H1 (cell line): ENCODE measurements around the gene TSSC4. TPM values are rescaled to one million over a fixed set of nuclear protein-coding genes. Genes with fewer than 3 reads are reported as not detected.

ENCODE experiments used
- CTCF ChIA-PET: fragments of 300-600 bp; sonication (Branson Sonifier 250); formaldehyde crosslinking; loops from one replicate; lab custom pipeline; 2021; ENCODE audit not compliant: partially characterized antibody; lab: Charles Lee
- POLR2A ChIA-PET: fragments of 300-600 bp; sonication (Branson Sonifier 250); formaldehyde crosslinking; loops from one replicate; lab custom pipeline; 2021; ENCODE audit warnings: inconsistent platforms; ENCODE audit not compliant: partially characterized antibody; lab: Charles Lee
- DNase-seq, 2 experiments: peaks; one replicate each; pipeline versions ENCODE4 v3.0.0 to v3.0.0-alpha.2; 2010 to 2022; ENCODE audit warnings: low spot score in 2 of 2, low read depth in 1 of 2, mixed read lengths in 1 of 2
- FAIRE-seq: peaks from 2 replicates; lab custom pipeline; 2011; peaks lifted over from hg19 to GRCh38; lab: Jason Lieb, UNC
- H2AFZ ChIP-seq: 2 replicates; pipeline ENCODE4 v1.8.1; 2012; ENCODE audit warnings: low read length, inconsistent platforms
- H2AK5ac ChIP-seq: 2 replicates; pipeline ENCODE4 v1.6.1; 2013; ENCODE audit warnings: low read depth, low read length
- H2BK120ac ChIP-seq: replicated peaks from 2 replicates; pipeline ENCODE3; 2013; ENCODE audit warnings: low read depth, low read length, inconsistent platforms
- H2BK12ac ChIP-seq: 2 replicates; pipeline ENCODE4 v1.6.1; 2013; ENCODE audit warnings: low read depth, low read length
- H2BK15ac ChIP-seq: 2 replicates; pipeline ENCODE4 v1.6.1; 2013; ENCODE audit warnings: low read length
- H2BK20ac ChIP-seq: 2 replicates; pipeline ENCODE4 v1.6.1; 2013; ENCODE audit warnings: low read length
- H2BK5ac ChIP-seq: 2 replicates; pipeline ENCODE4 v1.6.1; 2013; ENCODE audit warnings: low read depth, low read length
- H3K14ac ChIP-seq: 2 replicates; pipeline ENCODE4 v1.6.1; 2013; ENCODE audit warnings: inconsistent platforms; ENCODE audit not compliant: insufficient read length
- H3K18ac ChIP-seq: 2 replicates; pipeline ENCODE4 v1.6.1; 2013; ENCODE audit warnings: low read length; ENCODE audit errors: extremely low read depth
- H3K23ac ChIP-seq: 2 replicates; pipeline ENCODE4 v1.6.1; 2013; ENCODE audit warnings: inconsistent platforms; ENCODE audit not compliant: insufficient read length
- H3K23me2 ChIP-seq: 2 replicates; pipeline ENCODE4 v1.6.1; 2013; ENCODE audit warnings: low read depth, low read length
- H3K27ac ChIP-seq: 2 replicates; pipeline ENCODE4 v1.6.1; 2011; ENCODE audit warnings: low read depth, low read length, inconsistent platforms
- H3K27me3 ChIP-seq, 4 experiments: replicated peaks in 1 of 4; 1 replicate in 1 of 4; 2 replicates in 3 of 4; pipeline versions ENCODE4 v1.6.1 to v1.8.1; 2011 to 2013; ENCODE audit warnings: low read length in 3 of 4, mild to moderate bottlenecking in 3 of 4, inconsistent platforms in 2 of 4, mixed read lengths in 2 of 4, moderate library complexity in 1 of 4; ENCODE audit not compliant: control insufficient read depth in 3 of 4, insufficient read depth in 3 of 4; ENCODE audit errors: extremely low read depth in 1 of 4
- H3K36me3 ChIP-seq, 4 experiments: 2 replicates each; pipeline versions ENCODE4 v1.6.1 to v1.8.1; 2011 to 2013; ENCODE audit warnings: mild to moderate bottlenecking in 4 of 4, low read length in 3 of 4, moderate library complexity in 2 of 4, control low read depth in 1 of 4, inconsistent platforms in 1 of 4; ENCODE audit not compliant: insufficient read depth in 4 of 4, control insufficient read depth in 2 of 4
- H3K4ac ChIP-seq: replicated peaks from 2 replicates; pipeline ENCODE3; 2013; ENCODE audit warnings: low read length, low read depth, mixed read lengths, inconsistent platforms; ENCODE audit not compliant: insufficient read length
- H3K4me1 ChIP-seq, 4 experiments: replicated peaks in 1 of 4; 1 replicate in 1 of 4; 2 replicates in 3 of 4; pipeline versions ENCODE4 v1.6.1 to v1.8.1; 2011 to 2013; ENCODE audit warnings: low read length in 3 of 4, inconsistent platforms in 2 of 4, mixed read lengths in 1 of 4; ENCODE audit not compliant: insufficient read depth in 4 of 4, control insufficient read depth in 3 of 4
- H3K4me2 ChIP-seq, 2 experiments: 2 replicates each; pipeline versions ENCODE4 v1.6.1 to v1.8.1; 2011 to 2013; ENCODE audit warnings: low read depth in 2 of 2, low read length in 2 of 2, control low read depth in 1 of 2, inconsistent platforms in 1 of 2, mild to moderate bottlenecking in 1 of 2; ENCODE audit not compliant: insufficient read depth in 1 of 2
- H3K4me3 ChIP-seq, 4 experiments: fragments of 200-600, 300-600 bp in 1 of 4; sonication (generic), shearing (Covaris generic), sonication (Bioruptor Twin) in 1 of 4; 2 replicates each; pipeline versions ENCODE4 v1.5.1 to v1.8.1; 2011 to 2016; ENCODE audit warnings: low read length in 4 of 4, low read depth in 3 of 4, control low read depth in 2 of 4, inconsistent platforms in 2 of 4, mild to moderate bottlenecking in 2 of 4, mixed read lengths in 1 of 4, moderate library complexity in 1 of 4; ENCODE audit not compliant: insufficient read depth in 2 of 4; ENCODE audit errors: extremely low read depth in 1 of 4
- H3K56ac ChIP-seq: replicated peaks from 2 replicates; pipeline ENCODE3; 2013; ENCODE audit warnings: low read depth, mild to moderate bottlenecking, mixed read lengths, low read length, inconsistent platforms; ENCODE audit not compliant: insufficient read length
- H3K79me1 ChIP-seq: 2 replicates; pipeline ENCODE4 v1.6.1; 2013; ENCODE audit warnings: low read depth, low read length, control low read depth
- H3K79me2 ChIP-seq, 2 experiments: 2 replicates each; pipeline versions ENCODE4 v1.6.1 to v1.8.1; 2012 to 2013; ENCODE audit warnings: low read length in 2 of 2, mild to moderate bottlenecking in 2 of 2, inconsistent platforms in 1 of 2; ENCODE audit not compliant: insufficient read depth in 2 of 2, control insufficient read depth in 1 of 2
- H3K9ac ChIP-seq, 4 experiments: replicated peaks in 1 of 4; 1 replicate in 1 of 4; 2 replicates in 3 of 4; pipeline versions ENCODE4 v1.6.1 to v1.8.1; 2011 to 2013; ENCODE audit warnings: low read depth in 3 of 4, low read length in 3 of 4, control low read depth in 2 of 4, mild to moderate bottlenecking in 2 of 4, moderate library complexity in 2 of 4, inconsistent platforms in 1 of 4; ENCODE audit errors: extremely low read depth in 1 of 4
- H3K9me3 ChIP-seq, 2 experiments: 2 replicates each; pipeline versions ENCODE4 v1.6.1 to v1.8.1; 2012 to 2013; ENCODE audit warnings: mild to moderate bottlenecking in 2 of 2, moderate library complexity in 2 of 2, control low read depth in 1 of 2, inconsistent platforms in 1 of 2, low read depth in 1 of 2, low read length in 1 of 2, mixed read lengths in 1 of 2; ENCODE audit not compliant: insufficient read depth in 2 of 2
- H4K20me1 ChIP-seq, 2 experiments: replicated peaks in 1 of 2; 2 replicates each; pipeline versions ENCODE3 to v1.8.1; 2011 to 2013; ENCODE audit warnings: inconsistent platforms in 2 of 2, low read length in 2 of 2, mild to moderate bottlenecking in 1 of 2; ENCODE audit not compliant: insufficient read depth in 2 of 2, control insufficient read depth in 1 of 2
- H4K5ac ChIP-seq: 2 replicates; pipeline ENCODE4 v1.6.1; 2013; ENCODE audit warnings: low read length, low read depth, mixed read lengths, inconsistent platforms; ENCODE audit not compliant: insufficient read length
- H4K8ac ChIP-seq: 2 replicates; pipeline ENCODE4 v1.8.0; 2013; ENCODE audit warnings: mild to moderate bottlenecking, moderate library complexity, low read length, inconsistent platforms; ENCODE audit not compliant: insufficient read depth; ENCODE audit errors: extremely low read depth
- H4K91ac ChIP-seq: replicated peaks from 2 replicates; pipeline ENCODE3; 2013; ENCODE audit warnings: low read length, mixed read lengths, inconsistent platforms; ENCODE audit not compliant: insufficient read length
- ASH2L ChIP-seq: fragments of 200-600, 300-600 bp; sonication (generic); IDR thresholded peaks from one replicate; pipeline ENCODE4 v1.7.1; 2017; ENCODE audit warnings: low read length
- CBX8 ChIP-seq: fragments of 300-800, 300-1000 bp; sonication (generic); IDR thresholded peaks from 2 replicates; pipeline ENCODE4 v1.7.1; 2016; ENCODE audit warnings: low read depth, low read length, borderline replicate concordance
- CHD1 ChIP-seq: IDR thresholded peaks from 2 replicates; pipeline ENCODE4 v1.6.1; 2012; ENCODE audit warnings: low read depth, low read length, improper control_type of control experiment
- EZH2 ChIP-seq: fragments of 200-600 bp; sonication (generic); IDR thresholded peaks from 2 replicates; pipeline ENCODE4 v1.7.1; 2012; ENCODE audit warnings: low read depth, mild to moderate bottlenecking, moderate library complexity, low read length, inconsistent platforms; ENCODE audit not compliant: severe bottlenecking
- GABPA ChIP-seq: IDR thresholded peaks from 2 replicates; pipeline ENCODE4 v1.6.1; 2011; ENCODE audit warnings: mild to moderate bottlenecking, low read length, moderate library complexity, borderline replicate concordance; ENCODE audit not compliant: insufficient read depth
- HDAC2 ChIP-seq, 2 experiments: fragments of 300-600 bp in 1 of 2; sonication (generic) in 1 of 2; IDR thresholded peaks; 2 replicates each; pipeline ENCODE4 v1.6.1; 2011 to 2012; ENCODE audit warnings: low read depth in 2 of 2, low read length in 2 of 2, mild to moderate bottlenecking in 2 of 2, moderate library complexity in 2 of 2, borderline replicate concordance in 1 of 2, inconsistent platforms in 1 of 2
- JUN ChIP-seq: IDR thresholded peaks from 2 replicates; pipeline ENCODE4 v1.6.1; 2011; ENCODE audit warnings: low read depth, mild to moderate bottlenecking, improper control_type of control experiment, low read length
- JUND ChIP-seq: IDR thresholded peaks from 2 replicates; pipeline ENCODE4 v1.6.1; 2011; ENCODE audit warnings: mild to moderate bottlenecking, improper control_type of control experiment, low read length
- MAX ChIP-seq: IDR thresholded peaks from 2 replicates; pipeline ENCODE4 v1.6.1; 2012; ENCODE audit warnings: inconsistent platforms
- RFX5 ChIP-seq: IDR thresholded peaks from 2 replicates; pipeline ENCODE4 v1.6.1; 2011; ENCODE audit warnings: low read depth, low read length, improper control_type of control experiment, borderline replicate concordance
- RXRA ChIP-seq: IDR thresholded peaks from 2 replicates; pipeline ENCODE4 v1.6.1; 2011; ENCODE audit warnings: low read depth, mild to moderate bottlenecking, low read length, moderate library complexity; ENCODE audit not compliant: insufficient read depth
- TAF1 ChIP-seq: IDR thresholded peaks from 2 replicates; pipeline ENCODE4 v1.6.1; 2011; ENCODE audit warnings: mild to moderate bottlenecking, low read depth, low read length
- WGBS, 2 experiments: shearing (Covaris generic) in 1 of 2; methylation state at CpG; one replicate each; pipeline versions ENCODE4 v1.1.6 to v1.1.7; 2013 to 2015; ENCODE audit warnings: low lambda C conversion rate in 2 of 2, mixed read lengths in 2 of 2, inconsistent platforms in 1 of 2, low coverage in 1 of 2, missing lambda C conversion rate in 1 of 2; ENCODE audit not compliant: insufficient replicate concordance in 2 of 2, insufficient coverage in 1 of 2, insufficient read length in 1 of 2; ENCODE audit errors: extremely low coverage in 1 of 2, missing lambda C conversion rate in 1 of 2; 5-methylcytosine and 5-hydroxymethylcytosine counted together
- polyA plus RNA-seq, 7 experiments: library from polyadenylated mRNA; depleted of rRNA in 3 of 7; stranded (reverse) in 5 of 7; unstranded in 2 of 7; fragments of >200 nt in 5 of 7; fragments of 200-250 nt in 2 of 7; gene quantifications; 1 replicate in 5 of 7; 2 replicates in 1 of 7; 4 replicates in 1 of 7; pipeline versions ENCODE4 v1.2.1 to v1.2.3, GENCODE V29; 2011 to 2013; ENCODE audit warnings: missing spikeins in 2 of 7, mixed read lengths in 2 of 7
- total RNA-seq: library from RNA; stranded (reverse); fragmentation: NEBNext Ultra II Directional; extraction: Animal tissue kit (Norgen Biotek cat#: 25700); gene quantifications from 2 replicates; pipeline ENCODE4 v1.2.1, GENCODE V29; 2021

TSSC4 gene
- total and polyA plus RNA-seq, 2 of the 8 experiments (the other 6 are each of a cell fraction or from before 2014, with no cell fraction given) = 34.0 to 39.3 TPM

- no peak overlapping the region for H3K4ac ChIP-seq
- no peaks in the 10 kb centered on the region for H3K79me1 ChIP-seq
- no peak overlapping the region for H2BK20ac ChIP-seq
- H3K36me3 ChIP-seq = no peaks in the 10 kb centered on the region
- no peak overlapping the region for H4K5ac ChIP-seq
- no peak for FAIRE-seq
- WGBS, 2 experiments = 86% methylated on average over 16 of the region's 19 CpGs; no CpG with 5 or more reads in 1 of the 2 experiments
- POLR2A ChIA-PET = no interaction called here
- H3K14ac ChIP-seq = no peak overlapping the region
- no peak overlapping the region for H3K27ac ChIP-seq
- no peaks in the 10 kb centered on the region for H3K9me3 ChIP-seq
- no peak overlapping the region for H4K91ac ChIP-seq
- CTCF ChIA-PET = interaction anchor here (0.8 to 2.1 kb wide), 5 partner anchors 14 to 148 kb away, joined by 3 to 12 read pairs (median 3); no protein-coding TSS in a partner anchor
- H2BK15ac ChIP-seq = no peak overlapping the region
- H3K4me2 ChIP-seq = no peak overlapping the region
- H3K27me3 ChIP-seq = peaks cover 26 to 74% (median 48%) of the 10 kb centered on the region in 4 experiments
- DNase-seq = no peak
- no peak overlapping the region for H2BK5ac ChIP-seq
- H3K23ac ChIP-seq = no peak overlapping the region
- peaks cover 3 to 6% of the 10 kb centered on the region in 2 experiments for H4K20me1 ChIP-seq
- H3K9ac ChIP-seq = no peak overlapping the region
- H3K56ac ChIP-seq = no peak overlapping the region
- no peak overlapping the region; the same call in 1 of the 2 replicates for H4K8ac ChIP-seq
- no peak overlapping the region for H3K4me3 ChIP-seq
- H3K79me2 ChIP-seq = no peaks in the 10 kb centered on the region
- no peaks in the 10 kb centered on the region; the same call in 1 of the 2 replicates for H3K23me2 ChIP-seq
- no peak overlapping the region for H2BK12ac ChIP-seq
- H2AFZ ChIP-seq = no peak overlapping the region
- no peak overlapping the region for H2BK120ac ChIP-seq
- H3K18ac ChIP-seq = no peak overlapping the region
- H3K4me1 ChIP-seq = peaks cover 0 to 3% (median under 1%) of the 10 kb centered on the region in 4 experiments; a peak in 1 of 7 replicates
- H2AK5ac ChIP-seq = no peak overlapping the region
- TF ChIP-seq MAX (no peak), HDAC2 (IDR thresholded peaks at IDR 0.05; ENCODE audit: borderline replicate concordance in 1 of 2, low read depth in 2 of 2, low read length in 2 of 2) (no peak), RFX5 (no peak), EZH2 (no peak), ASH2L (no peak), JUND (no peak), JUN (no peak), GABPA (no peak), TAF1 (no peak), CHD1 (no peak), CBX8 (no peak), RXRA (no peak)
These were observed 49.9 kb downstream of the TSSC4 start for GRCh38 chr11:2450321-2451041.
